HEK293T (cell line): ENCODE results near the gene ZSCAN22.
A peak's percentile ranks its signal among the peaks of the same experiment; 100 is the strongest.

ENCODE experiments used
- CTCF ChIA-PET: fragments of 350-600 bp; formaldehyde crosslinking; extraction: SDS; loops from one replicate; lab custom pipeline; 2021; ENCODE audit warnings: antibody characterized with exemption, inconsistent platforms; lab: Yijun Ruan, JAX
- POLR2A ChIA-PET: fragments of 350-600 bp; formaldehyde crosslinking; extraction: SDS; loops from one replicate; lab custom pipeline; 2020; ENCODE audit warnings: antibody characterized with exemption, inconsistent platforms; lab: Yijun Ruan, JAX
- DNase-seq: peaks from one replicate; pipeline ENCODE4 v3.0.0; 2012; ENCODE audit warnings: mixed read lengths; ENCODE audit errors: extremely low spot score
- ARNT ChIP-seq: fragments of 450-650 bp; IDR thresholded peaks from 2 replicates; pipeline ENCODE4 v1.6.1; 2017; ENCODE audit warnings: mild to moderate bottlenecking
- BHLHE40 ChIP-seq: fragments of 450-650 bp; IDR thresholded peaks from 2 replicates; pipeline ENCODE4 v1.6.1; 2016; ENCODE audit warnings: mild to moderate bottlenecking, moderate library complexity, borderline replicate concordance
- CTBP1 ChIP-seq: fragments of 450-650 bp; IDR thresholded peaks from 2 replicates; pipeline ENCODE4 v1.6.1; 2016; ENCODE audit warnings: borderline replicate concordance
- ELF4 ChIP-seq: fragments of 450-650 bp; IDR thresholded peaks from 2 replicates; pipeline ENCODE4 v1.6.1; 2017; ENCODE audit warnings: antibody characterized with exemption
- FOXA1 ChIP-seq: fragments of 450-650 bp; IDR thresholded peaks from 2 replicates; pipeline ENCODE4 v1.6.1; 2016; ENCODE audit warnings: mild to moderate bottlenecking
- FOXK2 ChIP-seq: fragments of 450-650 bp; IDR thresholded peaks from 2 replicates; pipeline ENCODE4 v1.6.1; 2016; ENCODE audit warnings: mild to moderate bottlenecking
- FOXM1 ChIP-seq: fragments of 450-650 bp; IDR thresholded peaks from 2 replicates; pipeline ENCODE4 v1.6.1; 2017; ENCODE audit warnings: mild to moderate bottlenecking, borderline replicate concordance
- HDGF ChIP-seq: fragments of 450-650 bp; IDR thresholded peaks from 2 replicates; pipeline ENCODE4 v1.6.1; 2017; ENCODE audit warnings: antibody characterized with exemption, borderline replicate concordance
- L3MBTL2 ChIP-seq: fragments of 450-650 bp; conservative IDR thresholded peaks from 2 replicates; pipeline ENCODE4 v1.6.1; 2016; ENCODE audit warnings: mild to moderate bottlenecking
- LEF1 ChIP-seq: fragments of 450-650 bp; IDR thresholded peaks from 2 replicates; pipeline ENCODE4 v1.6.1; 2017; ENCODE audit warnings: mild to moderate bottlenecking, borderline replicate concordance
- NFRKB ChIP-seq: fragments of 450-650 bp; IDR thresholded peaks from 2 replicates; pipeline ENCODE4 v1.6.1; 2016; ENCODE audit warnings: mild to moderate bottlenecking, moderate library complexity
- PKNOX1 ChIP-seq: fragments of 450-650 bp; IDR thresholded peaks from 2 replicates; pipeline ENCODE4 v1.6.1; 2016
- SP1 ChIP-seq: fragments of 450-650 bp; IDR thresholded peaks from 2 replicates; pipeline ENCODE4 v1.6.1; 2017
- SUZ12 ChIP-seq: fragments of 450-650 bp; IDR thresholded peaks from 2 replicates; pipeline ENCODE4 v1.6.1; 2016; ENCODE audit warnings: mild to moderate bottlenecking
- TARDBP ChIP-seq: fragments of 450-650 bp; IDR thresholded peaks from 2 replicates; pipeline ENCODE4 v1.6.1; 2016
- ZNF384 ChIP-seq: fragments of 450-650 bp; IDR thresholded peaks from 2 replicates; pipeline ENCODE4 v1.6.1; 2016

Gene ZSCAN22

GRCh38 chr19:58356766-58357480 is 30.1 kb downstream of the ZSCAN22 start:
- ChIA-PET POLR2A (interaction anchor here (0.6 kb wide), 1 partner anchor 128 kb away, joined by 3 read pairs; the partner anchor contains the start of gene ZNF544), CTCF (no interaction called here)
- no peak for DNase-seq
- TF ChIP-seq ZNF384 (no peak), BHLHE40 (no peak), CTBP1 (no peak), NFRKB (no peak), ARNT (no peak), HDGF (no peak), SP1 (no peak), LEF1 (no peak), FOXM1 (no peak), SUZ12 (no peak), TARDBP (no peak), L3MBTL2 (no peak), FOXK2 (no peak), ELF4 (no peak)

GRCh38 chr19:58357481-58358145 is 30.8 kb downstream of the ZSCAN22 start:
- TF ChIP-seq CTBP1 (no peak), TARDBP (no peak), NFRKB (no peak), LEF1 (no peak)
- CTCF ChIA-PET: no interaction called here
- no peak for DNase-seq
- POLR2A ChIA-PET: no interaction called here

- peak; percentile 84 for TF ChIP-seq L3MBTL2
- no peak for TF ChIP-seq NFRKB
- TF ChIP-seq SUZ12: no peak
- TF ChIP-seq FOXM1: no peak
- no peak for TF ChIP-seq FOXK2
- ChIA-PET CTCF (no interaction called here), POLR2A (interaction anchor here (0.7 to 3.4 kb wide), 23 partner anchors 8 to 543 kb away, joined by 3 to 30 read pairs (median 8); partner anchors contain the start of genes CHMP2A, RPS5, TRIM28 and ZBTB45)
- DNase-seq: peak; percentile 46
These were observed 35.1 kb downstream of the ZSCAN22 start for GRCh38 chr19:58361900-58362271.

GRCh38 chr19:58362272-58362994 is 35.6 kb downstream of the ZSCAN22 start, which contains the start of gene ZNF497:
Gene ZNF497 (minus strand): TSS chr19:58362751. CDS start chr19:58357635, 5,116 bp downstream.
- peak; percentile 99 for DNase-seq
- CTCF ChIA-PET: interaction anchor here (1.1 kb wide), 1 partner anchor 34 kb away, joined by 3 read pairs; no protein-coding TSS in a partner anchor
- TF ChIP-seq BHLHE40: no peak
- TF ChIP-seq TARDBP: no peak
- no peak for TF ChIP-seq LEF1
- peak; percentile 78 for TF ChIP-seq ELF4
- TF ChIP-seq FOXK2: no peak
- no peak for TF ChIP-seq SP1
- peak; percentile 58; the same call in 1 of the 2 replicates for TF ChIP-seq L3MBTL2
- peak; percentile 75 for TF ChIP-seq PKNOX1
- POLR2A ChIA-PET: interaction anchor here (0.6 to 3.4 kb wide), 27 partner anchors 8 to 543 kb away, joined by 3 to 30 read pairs (median 5); partner anchors contain the start of genes CHMP2A, RPS5, TRIM28 and ZBTB45

- CTCF ChIA-PET: no interaction called here
- TF ChIP-seq BHLHE40 (no peak), HDGF (no peak), FOXA1 (no peak), LEF1 (no peak), SUZ12 (no peak), TARDBP (no peak), NFRKB (no peak), L3MBTL2 (no peak), ZNF384 (no peak), FOXM1 (no peak), ARNT (no peak), FOXK2 (no peak), SP1 (no peak), PKNOX1 (no peak), CTBP1 (no peak), ELF4 (no peak)
- POLR2A ChIA-PET: interaction anchor here (0.8 to 3.4 kb wide), 7 partner anchors 16 to 155 kb away, joined by 3 to 29 read pairs (median 5); partner anchors contain the start of genes RPS5, ZBTB45, ZNF584 and ZNF8
- DNase-seq: no peak
These were observed 37.4 kb downstream of the ZSCAN22 start for GRCh38 chr19:58364146-58364545.

GRCh38 chr19:58366585-58367430 is 40.0 kb downstream of the ZSCAN22 start:
- no peak for DNase-seq
- ChIA-PET POLR2A (interaction anchor here (1.0 kb wide), 1 partner anchor 153 kb away, joined by 3 read pairs; the partner anchor contains the start of gene ZBTB45), CTCF (no interaction called here)
- TF ChIP-seq TARDBP: no peak
- TF ChIP-seq BHLHE40: no peak
- no peak for TF ChIP-seq ZNF384
- TF ChIP-seq FOXA1: no peak
- no peak for TF ChIP-seq CTBP1
- no peak for TF ChIP-seq NFRKB
- no peak for TF ChIP-seq FOXM1
- TF ChIP-seq L3MBTL2: no peak
- no peak for TF ChIP-seq ELF4
- TF ChIP-seq SP1: no peak
- no peak for TF ChIP-seq ARNT
